Stimulated activated CD4-positive, alpha-beta T cell treated with anti-CD3 and anti-CD28 coated beads, Interleukin-15, amount 100 ng/mL, for 1 hour (primary cell): ENCODE measurements around the gene SEC31B.

Source experiments
- DNase-seq, 2 donors: peaks; one replicate each; pipeline ENCODE4 v3.0.0-alpha.2; 2020; ENCODE audit warnings: low read depth in 1 of 2, low spot score in 1 of 2

Gene SEC31B

DNA sequence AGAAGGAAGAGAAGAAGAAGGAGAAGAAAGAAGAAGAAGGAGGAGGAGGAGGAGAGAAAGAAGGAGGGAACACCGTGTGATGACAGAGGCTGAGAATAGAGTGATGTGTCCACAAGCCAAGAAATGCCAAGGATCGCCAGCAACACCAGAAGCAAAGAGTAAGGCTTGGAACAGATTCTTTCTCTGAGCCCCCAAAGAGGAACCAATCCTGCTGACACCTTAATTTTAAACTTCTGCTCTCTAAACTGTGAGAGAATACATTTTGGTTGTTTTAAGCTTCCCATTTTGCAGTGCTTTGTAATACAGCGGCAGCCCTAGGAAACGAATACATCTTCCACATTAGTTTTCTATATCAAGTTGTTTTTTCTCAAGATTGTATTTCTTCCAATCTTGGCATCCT is 70.7 kb downstream of the SEC31B start:
- no peak for DNase-seq

- DNase-seq = no peak
These were observed 72.0 kb downstream of the SEC31B start for GRCh38 chr10:100447663-100448062.

GRCh38 chr10:100446130-100446761 is 73.4 kb downstream of the SEC31B start:
- DNase-seq = no peak

DNA sequence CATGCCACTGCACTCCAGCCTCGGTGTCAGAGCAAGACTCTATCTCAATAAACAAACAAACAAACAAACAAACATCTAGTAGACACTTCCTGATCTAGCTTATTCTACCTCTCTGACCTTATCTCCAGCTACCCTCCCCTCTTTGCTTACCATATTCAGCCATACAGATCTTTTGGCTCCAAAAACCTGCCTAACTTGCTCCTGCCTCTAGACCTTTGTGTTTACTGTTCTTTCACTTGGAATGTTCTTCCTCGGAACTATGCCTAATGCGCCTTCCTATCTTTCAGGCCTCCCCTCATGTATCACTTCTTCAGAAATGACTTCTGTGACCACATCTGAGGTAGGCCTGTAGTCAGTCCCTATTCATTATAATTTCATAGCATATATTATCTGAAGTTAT is 77.1 kb downstream of the SEC31B start:
- DNase-seq = no peak

DNA sequence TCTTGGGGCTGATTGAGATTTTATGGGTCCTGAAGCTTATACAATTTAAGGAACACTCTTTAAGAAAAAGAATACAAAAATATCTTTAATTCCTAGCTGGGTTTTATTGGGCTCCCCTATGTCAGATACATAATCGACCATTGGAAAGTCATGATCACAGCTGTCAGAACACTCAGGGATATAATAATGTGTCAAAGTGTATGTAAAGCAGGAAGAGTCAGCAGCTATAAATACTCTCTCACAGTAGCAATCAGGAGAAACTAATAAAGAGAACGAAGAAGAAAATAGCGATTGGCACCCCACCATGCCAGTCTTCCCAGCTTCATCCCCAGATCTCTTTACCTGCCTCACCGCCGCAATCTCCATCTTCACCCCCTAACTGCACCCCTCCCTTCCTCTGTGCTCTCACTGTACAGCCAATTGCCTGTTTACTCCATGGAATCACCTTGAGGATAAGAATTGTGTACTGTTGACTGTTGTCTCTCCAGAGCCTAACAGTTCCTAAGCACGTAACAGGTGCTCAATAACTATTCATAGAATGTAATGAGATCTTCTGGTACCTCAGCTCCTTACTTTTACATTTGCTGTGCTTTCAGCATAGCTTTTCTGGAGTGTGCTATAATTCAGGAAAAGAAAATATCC is 80.9 kb downstream of the SEC31B start:
- no peak for DNase-seq
